ENCODE results near the gene CMIP. TPM values are rescaled to one million over a fixed set of nuclear protein-coding genes. Genes with fewer than 3 reads are reported as not detected.

CMIP gene
- total and polyA plus RNA-seq, 10 of the 15 experiments (the other 5 are each of a cell fraction or from before 2014, with no cell fraction given), result 1.2 to 43.2 (median 4.4) TPM

- TF ChIP-seq ZBTB11 (CRISPR knock-in tag; IDR thresholded peaks at IDR 0.05) (no peak), CREM (IDR thresholded peaks at IDR 0.05; ENCODE audit: low read depth) (no peak), KLF5 (IDR thresholded peaks at IDR 0.05; ENCODE audit: partially characterized antibody) (no peak)
Observed at GRCh38 chr16:81447383-81448101, 2.9 kb downstream of the CMIP start (continued).

GRCh38 chr16:81448154-81449131 lies 3.8 kb downstream of the CMIP start:
- POLR2A ChIA-PET, result interaction anchor here (1.0 kb wide), 1 partner anchor 32 kb away, joined by 3 read pairs; no protein-coding TSS in a partner anchor

More at GRCh38 chr16:81448154-81449131, 3.8 kb downstream of the CMIP start:
- DNase-seq (ENCODE audit: low read depth, low spot score) (no peak), FAIRE-seq (no peak), ATAC-seq (no peak)
- H3K4me1 ChIP-seq (ENCODE audit: control insufficient read depth, insufficient read depth, low read length), result peaks cover 25% of the 10 kb centered on the region
- H3K9me3 ChIP-seq (replicated peaks; ENCODE audit: control insufficient read depth, insufficient read depth, low read length), result peaks cover 5% of the 10 kb centered on the region; the same call in 1 of the 3 replicates
- CTCF ChIA-PET, result interaction anchor here (0.7 kb wide), 1 partner anchor 41 kb away, joined by 3 read pairs; no protein-coding TSS in a partner anchor
- H3K4me3 ChIP-seq, result peak overlapping the region; percentile 100
- no peak overlapping the region for H3K27ac ChIP-seq (ENCODE audit: control insufficient read depth, insufficient read depth)
- no peak for TF ChIP-seq EZH2 (IDR thresholded peaks at IDR 0.05; ENCODE audit: borderline replicate concordance, control insufficient read depth, low read depth, low read length)
- peak; percentile 89 for TF ChIP-seq PKNOX1 (IDR thresholded peaks at IDR 0.05)
- peak; percentile 64 for TF ChIP-seq PBX3 (IDR thresholded peaks at IDR 0.05; ENCODE audit: insufficient replicate concordance, low read depth, low read length)
- H3K27me3 ChIP-seq (replicated peaks in 1 of 2; ENCODE audit: control insufficient read depth in 2 of 2, insufficient read depth in 2 of 2, low read length in 1 of 2), result no peaks in the 10 kb centered on the region
- SMC1A ChIA-PET (ENCODE audit: uncharacterized antibody, unreplicated experiment), result interaction anchor here (0.5 to 3.3 kb wide), 5 partner anchors 9 to 431 kb away, joined by 3 to 18 read pairs (median 3); no protein-coding TSS in a partner anchor
- BruUV-seq (replicated peaks), result no TSS peak
- RAD21 ChIA-PET (ENCODE audit: unreplicated experiment), result interaction anchor here (0.6 to 2.7 kb wide), 3 partner anchors 30 to 292 kb away, joined by 3 to 8 read pairs (median 4); no protein-coding TSS in a partner anchor
- peak overlapping the region; percentile 40 for H3K9ac ChIP-seq (ENCODE audit: control insufficient read depth, insufficient read depth, low read length)
- peak overlapping the region; percentile 89 for H3K4me2 ChIP-seq (ENCODE audit: control insufficient read depth, insufficient read depth)
- H3K79me2 ChIP-seq (ENCODE audit: control insufficient read depth, insufficient read depth, low read length), result peaks cover 80% of the 10 kb centered on the region
- no peaks in the 10 kb centered on the region; a peak in 3 of 4 replicates for H3K36me3 ChIP-seq (ENCODE audit: control insufficient read depth in 2 of 2, insufficient read depth in 2 of 2, low read length in 1 of 2)
- in situ Hi-C loops (cut with MboI) (no loop called here), intact Hi-C loops (cut with micrococcal nuclease; ENCODE audit: unreplicated experiment) (loop anchor here (5.0 kb wide), 1 partner anchor 74 kb away; no protein-coding TSS in a partner anchor)
- H2AFZ ChIP-seq (ENCODE audit: control insufficient read depth, low read depth, low read length), result no peak overlapping the region
- 88% methylated on average over 19 of the region's 19 CpGs for WGBS (ENCODE audit: insufficient coverage, insufficient replicate concordance, low lambda C conversion rate, missing lambda C conversion rate)
- no peaks in the 10 kb centered on the region for H4K20me1 ChIP-seq (ENCODE audit: control insufficient read depth, insufficient read depth)

Data from GM12878 (cell line).